Astrocyte (in vitro differentiated cells and primary cell): ENCODE data around the gene FAM228A. TPM values are rescaled to one million over a fixed set of nuclear protein-coding genes. Genes with fewer than 3 reads are reported as not detected.

Experiments
- DNase-seq: peaks from one replicate; pipeline ENCODE4 v3.0.0-alpha.2; 2010; ENCODE audit warnings: low read depth
- FAIRE-seq: peaks from 2 replicates; lab custom pipeline; 2011; peaks lifted over from hg19 to GRCh38; lab: Jason Lieb, UNC
- H2AFZ ChIP-seq: 2 replicates; pipeline ENCODE4 v1.6.0; 2012; ENCODE audit warnings: low read depth, low read length, inconsistent platforms
- H3K27ac ChIP-seq: 2 replicates; pipeline ENCODE4 v1.5.1; 2011; ENCODE audit warnings: low read depth, low read length, inconsistent platforms
- H3K27me3 ChIP-seq: 2 replicates; pipeline ENCODE4 v1.6.0; 2011; ENCODE audit warnings: low read length, inconsistent platforms; ENCODE audit not compliant: insufficient read depth
- H3K36me3 ChIP-seq: 2 replicates; pipeline ENCODE4 v1.5.1; 2011; ENCODE audit warnings: low read length, inconsistent platforms; ENCODE audit not compliant: insufficient read depth
- H3K4me1 ChIP-seq: 2 replicates; pipeline ENCODE4 v1.5.1; 2011; ENCODE audit warnings: low read length, inconsistent platforms; ENCODE audit not compliant: insufficient read depth
- H3K4me2 ChIP-seq: 2 replicates; pipeline ENCODE4 v1.6.0; 2012; ENCODE audit warnings: low read length, inconsistent platforms
- H3K4me3 ChIP-seq: 2 replicates; pipeline ENCODE4 v1.5.1; 2011; ENCODE audit warnings: low read depth, mild to moderate bottlenecking, low read length, inconsistent platforms; ENCODE audit not compliant: insufficient read depth
- H3K79me2 ChIP-seq: 2 replicates; pipeline ENCODE4 v1.6.0; 2012; ENCODE audit warnings: mild to moderate bottlenecking, low read length, inconsistent platforms; ENCODE audit not compliant: insufficient read depth
- H3K9ac ChIP-seq: 2 replicates; pipeline ENCODE4 v1.6.0; 2012; ENCODE audit warnings: mild to moderate bottlenecking, low read length, inconsistent platforms
- H3K9me3 ChIP-seq: 2 replicates; pipeline ENCODE4 v1.5.1; 2012; ENCODE audit warnings: low read depth, mild to moderate bottlenecking, low read length, inconsistent platforms; ENCODE audit not compliant: insufficient read depth
- H4K20me1 ChIP-seq: 2 replicates; pipeline ENCODE4 v1.6.0; 2012; ENCODE audit warnings: low read length, inconsistent platforms; ENCODE audit not compliant: insufficient read depth
- H3K27ac Mint-ChIP-seq: one replicate; pipeline ENCODE4 v1.8.0; 2021; ENCODE audit warnings: mild to moderate bottlenecking, mixed read lengths; ENCODE audit not compliant: unreplicated experiment
- H3K27me3 Mint-ChIP-seq: one replicate; pipeline ENCODE4 v1.8.0; 2021; ENCODE audit warnings: low read depth, mixed read lengths; ENCODE audit not compliant: unreplicated experiment
- H3K36me3 Mint-ChIP-seq: one replicate; pipeline ENCODE4 v1.8.0; 2021; ENCODE audit warnings: low read depth, mixed read lengths; ENCODE audit not compliant: unreplicated experiment
- H3K4me1 Mint-ChIP-seq: one replicate; pipeline ENCODE4 v1.8.0; 2021; ENCODE audit warnings: low read depth, mixed read lengths; ENCODE audit not compliant: unreplicated experiment
- H3K4me3 Mint-ChIP-seq: one replicate; pipeline ENCODE4 v1.8.0; 2021; ENCODE audit warnings: mild to moderate bottlenecking, moderate library complexity, mixed read lengths; ENCODE audit not compliant: unreplicated experiment
- H3K9me3 Mint-ChIP-seq: one replicate; pipeline ENCODE4 v1.8.0; 2021; ENCODE audit warnings: mild to moderate bottlenecking, mixed read lengths; ENCODE audit not compliant: unreplicated experiment
- EZH2 ChIP-seq: IDR thresholded peaks from 2 replicates; pipeline ENCODE4 v1.6.1; 2012; ENCODE audit warnings: mild to moderate bottlenecking, low read length, inconsistent platforms; ENCODE audit not compliant: insufficient read depth
- total RNA-seq: library from RNA; stranded (reverse); gene quantifications from 2 replicates; pipeline ENCODE4 v1.2.1, GENCODE V29; 2021
- TF ChIP-seq, protein P1 (sequence below): IDR thresholded peaks from 2 replicates; pipeline ENCODE4 v1.5.1; 2011; ENCODE audit warnings: low read depth, mild to moderate bottlenecking, inconsistent platforms, low read length, moderate library complexity; ENCODE audit not compliant: insufficient read depth

FAM228A gene
- total RNA-seq, 1 donor from 2014 or later = not detected

DNA sequence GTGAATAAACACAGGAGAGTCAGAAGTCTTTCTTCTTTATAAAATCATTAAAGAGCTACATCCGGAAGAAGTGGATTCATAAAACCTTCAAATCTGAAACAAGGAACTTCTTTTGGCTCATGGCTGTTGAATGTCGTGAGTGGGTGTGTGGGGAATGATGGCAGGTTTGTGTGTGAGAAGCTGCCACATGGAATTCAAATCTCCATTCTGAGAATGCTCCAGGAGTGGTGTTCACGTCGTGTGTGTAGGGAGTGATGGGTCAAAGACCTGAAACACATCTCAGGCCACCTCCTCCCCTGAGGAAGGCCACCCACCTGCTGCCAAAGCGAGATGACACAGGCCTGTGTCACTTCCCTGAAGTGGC, 28.9 kb downstream of the FAM228A start:
- Mint-ChIP-seq H3K36me3 (peaks cover 35% of the 10 kb centered on the region), H3K27ac (no peak overlapping the region), H3K4me1 (peaks cover 15% of the 10 kb centered on the region), H3K27me3 (peaks cover 1% of the 10 kb centered on the region), H3K4me3 (no peak overlapping the region), H3K9me3 (no peaks in the 10 kb centered on the region)
- no peak for TF ChIP-seq EZH2
- TF ChIP-seq, protein P1, sequence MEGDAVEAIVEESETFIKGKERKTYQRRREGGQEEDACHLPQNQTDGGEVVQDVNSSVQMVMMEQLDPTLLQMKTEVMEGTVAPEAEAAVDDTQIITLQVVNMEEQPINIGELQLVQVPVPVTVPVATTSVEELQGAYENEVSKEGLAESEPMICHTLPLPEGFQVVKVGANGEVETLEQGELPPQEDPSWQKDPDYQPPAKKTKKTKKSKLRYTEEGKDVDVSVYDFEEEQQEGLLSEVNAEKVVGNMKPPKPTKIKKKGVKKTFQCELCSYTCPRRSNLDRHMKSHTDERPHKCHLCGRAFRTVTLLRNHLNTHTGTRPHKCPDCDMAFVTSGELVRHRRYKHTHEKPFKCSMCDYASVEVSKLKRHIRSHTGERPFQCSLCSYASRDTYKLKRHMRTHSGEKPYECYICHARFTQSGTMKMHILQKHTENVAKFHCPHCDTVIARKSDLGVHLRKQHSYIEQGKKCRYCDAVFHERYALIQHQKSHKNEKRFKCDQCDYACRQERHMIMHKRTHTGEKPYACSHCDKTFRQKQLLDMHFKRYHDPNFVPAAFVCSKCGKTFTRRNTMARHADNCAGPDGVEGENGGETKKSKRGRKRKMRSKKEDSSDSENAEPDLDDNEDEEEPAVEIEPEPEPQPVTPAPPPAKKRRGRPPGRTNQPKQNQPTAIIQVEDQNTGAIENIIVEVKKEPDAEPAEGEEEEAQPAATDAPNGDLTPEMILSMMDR = no peak
- DNase-seq (no peak), FAIRE-seq (no peak)
- no peaks in the 10 kb centered on the region for H3K9me3 ChIP-seq
- H3K9ac ChIP-seq = no peak overlapping the region
- H4K20me1 ChIP-seq = no peaks in the 10 kb centered on the region
- H3K4me3 ChIP-seq = no peak overlapping the region
- no peaks in the 10 kb centered on the region for H3K27me3 ChIP-seq
- no peaks in the 10 kb centered on the region for H3K79me2 ChIP-seq
- no peaks in the 10 kb centered on the region for H3K4me1 ChIP-seq
- H3K27ac ChIP-seq = no peak overlapping the region
- no peak overlapping the region for H2AFZ ChIP-seq
- H3K4me2 ChIP-seq = no peak overlapping the region
- peaks cover 2% of the 10 kb centered on the region for H3K36me3 ChIP-seq

DNA sequence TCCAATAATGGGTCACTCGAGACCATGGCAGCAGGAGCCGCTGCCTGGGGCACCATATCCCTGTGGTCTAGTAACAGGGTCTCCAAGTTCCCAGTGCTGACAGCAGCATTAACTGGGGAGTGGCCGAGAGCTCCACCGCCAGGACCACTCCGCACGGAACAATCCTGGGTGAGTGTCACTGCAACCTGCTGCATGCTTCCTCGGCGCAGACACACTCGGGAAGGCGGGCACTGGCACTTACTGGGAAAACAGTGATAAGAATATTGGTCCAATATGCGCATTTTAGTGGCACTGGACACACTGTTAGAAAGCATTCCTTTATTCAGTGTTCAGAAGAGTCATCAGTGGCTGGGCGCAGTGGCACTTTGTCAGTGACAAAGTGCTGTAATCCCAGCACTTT, 29.7 kb downstream of the FAM228A start:
- Histone ChIP-seq H3K27ac (no peak overlapping the region), H2AFZ (no peak overlapping the region), H3K4me3 (no peak overlapping the region), H3K79me2 (no peaks in the 10 kb centered on the region), H3K4me2 (no peak overlapping the region), H3K4me1 (no peaks in the 10 kb centered on the region), H3K27me3 (no peaks in the 10 kb centered on the region), H3K36me3 (peaks cover 2% of the 10 kb centered on the region), H3K9me3 (no peaks in the 10 kb centered on the region), H4K20me1 (no peaks in the 10 kb centered on the region), H3K9ac (no peak overlapping the region)
- Mint-ChIP-seq H3K36me3 (peaks cover 39% of the 10 kb centered on the region), H3K27ac (no peak overlapping the region), H3K27me3 (peaks cover 1% of the 10 kb centered on the region), H3K4me1 (peaks cover 15% of the 10 kb centered on the region), H3K9me3 (no peaks in the 10 kb centered on the region), H3K4me3 (no peak overlapping the region)
- no peak for TF ChIP-seq EZH2
- TF ChIP-seq, protein P1 = no peak
- DNase-seq = no peak
- FAIRE-seq = no peak

DNA sequence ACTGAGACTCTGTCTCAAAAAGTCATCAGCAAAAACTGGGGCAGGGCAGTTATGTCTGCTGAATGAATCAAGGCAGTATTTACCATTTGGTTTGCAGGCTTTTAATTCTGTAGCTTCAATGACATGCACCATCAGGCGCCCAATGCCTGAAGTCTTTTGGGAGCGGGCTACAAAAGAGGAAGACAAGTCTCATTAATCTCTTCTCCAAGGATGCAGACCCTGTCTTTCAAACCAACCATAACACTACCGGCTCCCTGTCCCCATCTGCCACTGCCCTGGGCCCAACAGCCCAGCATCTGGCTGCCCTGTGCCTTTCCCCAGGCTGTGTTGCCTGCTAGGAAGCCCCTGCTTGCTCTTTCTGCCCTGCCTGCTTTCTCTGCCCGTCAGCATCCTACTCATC, 30.3 kb downstream of the FAM228A start:
- no peak overlapping the region for H2AFZ ChIP-seq
- no peaks in the 10 kb centered on the region for H3K4me1 ChIP-seq
- H3K4me3 ChIP-seq = no peak overlapping the region
- FAIRE-seq (no peak), DNase-seq (no peak)
- Mint-ChIP-seq H3K4me1 (peaks cover 12% of the 10 kb centered on the region), H3K9me3 (no peaks in the 10 kb centered on the region), H3K27ac (no peak overlapping the region), H3K36me3 (peaks cover 45% of the 10 kb centered on the region), H3K4me3 (no peak overlapping the region), H3K27me3 (peaks cover 1% of the 10 kb centered on the region)
- H3K27ac ChIP-seq = no peak overlapping the region
- H3K36me3 ChIP-seq = peaks cover 2% of the 10 kb centered on the region
- no peaks in the 10 kb centered on the region for H4K20me1 ChIP-seq
- H3K9me3 ChIP-seq = no peaks in the 10 kb centered on the region
- TF ChIP-seq EZH2 = no peak
- TF ChIP-seq, protein P1 = no peak
- H3K9ac ChIP-seq = no peak overlapping the region
- H3K27me3 ChIP-seq = no peaks in the 10 kb centered on the region
- H3K79me2 ChIP-seq = no peaks in the 10 kb centered on the region
- no peak overlapping the region for H3K4me2 ChIP-seq
